Mononuclear cell (primary cell): ENCODE measurements around the gene CTBP1. TPM values are rescaled to one million over a fixed set of nuclear protein-coding genes. Genes with fewer than 3 reads are reported as not detected.
"Not testable (repeated sequence)": the region's sequence is repeated elsewhere in the genome, so short reads cannot be mapped to it uniquely, and the experiment has no call there.

Experiments
- H3K27me3 ChIP-seq: 2 replicates; pipeline ENCODE4 v1.6.0; 2011; ENCODE audit warnings: low read length, control low read depth; ENCODE audit not compliant: insufficient read depth
- H3K4me1 ChIP-seq: 2 replicates; pipeline ENCODE4 v1.5.1; 2011; ENCODE audit warnings: mild to moderate bottlenecking, low read length, control low read depth; ENCODE audit not compliant: insufficient read depth
- H3K4me3 ChIP-seq: 2 replicates; pipeline ENCODE4 v1.5.1; 2011; ENCODE audit warnings: mild to moderate bottlenecking, low read length, moderate library complexity
- H3K9me3 ChIP-seq: 2 replicates; pipeline ENCODE4 v1.5.1; 2011; ENCODE audit warnings: low read depth, mild to moderate bottlenecking, control low read depth, low read length
- total RNA-seq: library from RNA; depleted of rRNA; stranded (reverse); fragments of >200 nt; gene quantifications from one replicate; pipeline ENCODE4 v1.2.3, GENCODE V29; 2012

The CTBP1 gene
- total RNA-seq, 1 donor, result 125 TPM

DNA sequence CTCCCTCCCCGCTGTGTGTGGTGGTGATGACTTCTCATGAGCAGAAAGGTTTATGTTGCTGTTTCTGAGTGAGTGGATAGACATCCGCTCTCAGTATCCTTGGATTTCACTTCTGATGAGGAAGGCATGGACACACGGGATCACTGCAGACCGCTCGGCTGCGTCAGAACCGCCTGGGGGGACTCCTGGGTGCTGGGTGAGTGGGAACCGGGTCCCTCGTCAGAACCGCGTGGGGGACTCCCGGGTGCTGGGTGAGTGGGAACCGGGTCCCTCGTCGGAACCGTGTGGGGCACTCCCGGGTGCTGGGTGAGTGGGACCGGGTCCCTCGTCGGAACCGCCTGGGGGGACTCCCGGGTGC is 9.0 kb downstream of the CTBP1 start:
- Histone ChIP-seq H3K4me3 (no peak overlapping the region), H3K9me3 (no peaks in the 10 kb centered on the region), H3K27me3 (no peaks in the 10 kb centered on the region), H3K4me1 (peaks cover 21% of the 10 kb centered on the region)

DNA sequence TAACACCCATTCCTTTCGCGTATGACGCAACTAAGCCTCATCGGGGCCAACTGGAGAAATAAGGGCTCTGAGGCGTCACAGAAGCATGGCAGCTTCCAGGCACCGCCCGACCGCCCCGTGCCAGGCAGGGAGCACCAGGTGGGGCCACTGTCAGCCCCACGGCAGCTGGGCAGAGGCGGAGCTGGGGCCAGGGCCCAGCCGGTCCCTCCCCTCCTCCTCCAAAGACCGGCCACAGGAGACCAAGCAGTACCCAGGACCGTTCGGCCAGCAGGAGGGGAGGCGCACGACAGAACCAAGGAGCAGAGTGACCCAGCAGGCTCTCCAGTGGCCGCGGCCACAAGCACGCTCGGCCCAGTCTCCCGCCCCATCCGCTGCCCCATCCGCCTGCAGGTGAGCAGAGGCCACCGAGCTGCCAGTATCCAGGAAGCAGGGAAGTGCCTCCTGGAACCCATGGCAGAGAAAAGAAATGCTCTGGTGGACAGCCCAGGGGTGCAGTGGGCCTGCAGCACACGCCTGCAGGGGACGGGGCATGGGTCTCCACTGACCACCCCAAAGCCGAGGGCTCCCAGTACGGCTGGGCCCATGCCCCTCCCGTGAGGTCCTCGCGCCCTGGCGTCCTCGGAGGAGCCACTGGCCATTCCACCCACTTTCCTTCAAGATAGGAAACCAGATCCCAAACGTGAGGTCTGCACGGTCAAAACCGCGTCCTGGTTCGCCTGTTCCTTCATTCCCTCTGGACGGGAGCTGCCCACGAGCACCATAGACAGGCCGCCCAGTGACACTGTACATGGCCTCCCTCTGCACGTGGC is 9.6 kb downstream of the CTBP1 start:
- no peaks in the 10 kb centered on the region for H3K9me3 ChIP-seq
- H3K27me3 ChIP-seq, result no peaks in the 10 kb centered on the region
- no peak overlapping the region for H3K4me3 ChIP-seq
- H3K4me1 ChIP-seq, result peaks cover 15% of the 10 kb centered on the region

DNA sequence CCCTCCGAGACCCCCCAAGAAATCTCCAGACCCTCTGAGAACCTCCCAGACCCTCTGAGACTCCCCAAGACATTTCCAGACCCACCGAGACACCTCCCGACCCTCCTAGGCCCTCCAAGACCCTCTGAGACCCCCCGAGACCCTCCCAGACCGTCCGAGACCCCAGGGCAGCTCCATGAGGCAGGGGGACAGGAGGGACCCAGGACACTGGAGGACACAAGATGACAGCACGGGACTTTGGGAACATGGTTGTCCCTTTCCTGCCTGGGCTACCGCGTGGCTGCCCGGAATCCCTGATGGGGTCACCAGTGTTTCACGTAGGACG is 10.3 kb downstream of the CTBP1 start:
- no peaks in the 10 kb centered on the region for H3K27me3 ChIP-seq

DNA sequence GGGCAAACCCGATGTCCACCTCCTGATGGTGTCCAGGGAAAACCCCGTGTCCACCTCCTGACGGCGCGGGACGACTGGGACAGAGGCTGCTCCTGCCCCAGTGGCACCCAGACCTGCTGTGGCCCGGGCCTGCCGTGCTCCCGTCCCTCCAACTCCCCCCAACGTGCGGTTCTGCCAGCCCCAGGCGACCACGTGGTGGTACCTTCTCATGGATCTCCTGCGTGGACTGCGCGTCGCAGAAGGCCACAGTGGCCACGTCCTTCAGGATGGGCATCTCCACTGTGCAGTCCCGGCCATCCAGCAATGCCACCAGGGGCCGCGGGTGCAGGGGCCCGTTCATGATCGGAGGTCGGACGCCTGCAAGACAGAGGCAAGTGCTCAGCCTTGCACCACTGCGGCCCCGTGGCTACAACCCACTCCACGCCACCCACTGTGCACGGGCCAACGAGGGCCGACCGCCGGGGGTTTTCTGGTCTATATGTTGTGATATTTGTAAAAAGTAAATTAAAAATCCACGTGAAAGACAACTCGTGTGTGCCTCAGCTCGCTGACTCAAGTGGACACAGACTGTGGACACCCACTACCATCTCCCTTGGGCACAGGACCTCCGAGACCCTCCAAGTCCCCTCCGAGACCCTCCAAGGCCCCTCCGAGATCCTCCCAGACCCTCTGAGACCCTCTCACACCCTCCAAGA is 10.8 kb downstream of the CTBP1 start:
- Histone ChIP-seq H3K4me1 (peaks cover 4% of the 10 kb centered on the region), H3K9me3 (no peaks in the 10 kb centered on the region), H3K27me3 (no peaks in the 10 kb centered on the region), H3K4me3 (no peak overlapping the region)

More for the DNA sequence above, 10.3 kb downstream of the CTBP1 start:
- H3K4me1 ChIP-seq, result peaks cover 9% of the 10 kb centered on the region
- no peak overlapping the region for H3K4me3 ChIP-seq
- H3K9me3 ChIP-seq, result no peaks in the 10 kb centered on the region

DNA sequence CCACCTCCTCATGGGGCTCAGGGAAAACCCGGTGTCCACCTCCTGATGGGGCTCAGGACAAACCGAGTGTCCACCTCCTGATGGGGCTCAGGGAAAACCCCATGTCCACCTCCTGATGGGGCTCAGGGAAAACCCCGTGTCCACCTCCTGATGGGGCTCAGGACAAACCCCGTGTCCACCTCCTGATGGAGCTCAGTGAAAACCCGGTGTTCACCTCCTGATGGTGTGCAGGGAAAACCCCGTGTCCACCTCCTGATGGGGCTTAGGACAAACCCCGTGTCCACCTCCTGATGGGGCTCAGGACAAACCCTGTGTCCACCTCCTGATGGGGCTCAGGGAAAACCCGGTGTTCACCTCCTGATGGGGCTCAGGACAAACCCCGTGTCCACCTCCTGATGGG is 11.7 kb downstream of the CTBP1 start:
- not testable (repeated sequence) for H3K9me3 ChIP-seq, H3K27me3 ChIP-seq, H3K4me3 ChIP-seq, H3K4me1 ChIP-seq

DNA sequence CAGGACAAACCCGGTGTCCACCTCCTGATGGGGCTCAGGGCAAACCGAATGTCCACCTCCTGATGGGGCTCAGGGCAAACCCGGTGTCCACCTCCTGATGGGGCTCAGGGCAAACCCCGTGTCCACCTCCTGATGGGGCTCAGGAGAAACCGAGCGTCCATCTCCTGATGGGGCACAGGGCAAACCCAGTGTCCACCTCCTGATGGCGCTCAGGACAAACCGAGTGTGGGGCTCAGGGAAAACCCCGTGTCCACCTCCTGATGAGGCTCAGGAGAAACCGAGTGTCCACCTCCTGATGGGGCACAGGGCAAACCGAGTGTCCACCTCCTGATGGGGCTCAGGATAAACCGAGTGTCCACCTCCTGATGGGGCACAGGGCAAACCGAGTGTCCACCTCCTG is 12.1 kb downstream of the CTBP1 start:
- H3K4me3 ChIP-seq, H3K9me3 ChIP-seq, H3K4me1 ChIP-seq, H3K27me3 ChIP-seq: not testable (repeated sequence)

DNA sequence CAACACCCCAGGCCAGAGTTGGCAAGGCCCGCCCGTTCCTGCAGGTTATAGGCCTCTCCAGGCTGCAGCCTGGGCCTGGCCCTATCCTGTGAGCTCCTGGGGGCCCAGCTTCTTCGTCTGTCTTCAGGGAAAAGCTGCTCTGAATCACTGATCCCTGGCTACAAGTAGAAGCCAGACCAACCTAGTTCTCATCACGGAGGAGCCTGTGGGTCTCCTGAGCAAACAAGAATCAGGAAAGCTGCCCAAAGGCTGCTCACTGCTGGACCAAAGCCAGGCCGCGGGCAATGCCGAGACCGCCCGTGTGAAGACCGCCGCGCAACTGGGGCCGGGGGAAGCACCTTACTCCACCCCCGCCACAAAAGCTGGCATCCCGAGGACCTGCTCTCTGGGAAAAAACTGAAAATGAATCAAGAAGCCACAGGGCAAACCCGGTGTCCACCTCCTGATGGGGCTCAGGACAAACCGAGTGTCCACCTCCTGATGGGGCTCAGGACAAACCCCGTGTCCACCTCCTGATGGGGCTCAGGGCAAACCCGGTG is 12.8 kb downstream of the CTBP1 start:
- H3K27me3 ChIP-seq, result no peaks in the 10 kb centered on the region
- H3K4me1 ChIP-seq, result no peaks in the 10 kb centered on the region
- H3K9me3 ChIP-seq, result no peaks in the 10 kb centered on the region
- H3K4me3 ChIP-seq, result no peak overlapping the region

DNA sequence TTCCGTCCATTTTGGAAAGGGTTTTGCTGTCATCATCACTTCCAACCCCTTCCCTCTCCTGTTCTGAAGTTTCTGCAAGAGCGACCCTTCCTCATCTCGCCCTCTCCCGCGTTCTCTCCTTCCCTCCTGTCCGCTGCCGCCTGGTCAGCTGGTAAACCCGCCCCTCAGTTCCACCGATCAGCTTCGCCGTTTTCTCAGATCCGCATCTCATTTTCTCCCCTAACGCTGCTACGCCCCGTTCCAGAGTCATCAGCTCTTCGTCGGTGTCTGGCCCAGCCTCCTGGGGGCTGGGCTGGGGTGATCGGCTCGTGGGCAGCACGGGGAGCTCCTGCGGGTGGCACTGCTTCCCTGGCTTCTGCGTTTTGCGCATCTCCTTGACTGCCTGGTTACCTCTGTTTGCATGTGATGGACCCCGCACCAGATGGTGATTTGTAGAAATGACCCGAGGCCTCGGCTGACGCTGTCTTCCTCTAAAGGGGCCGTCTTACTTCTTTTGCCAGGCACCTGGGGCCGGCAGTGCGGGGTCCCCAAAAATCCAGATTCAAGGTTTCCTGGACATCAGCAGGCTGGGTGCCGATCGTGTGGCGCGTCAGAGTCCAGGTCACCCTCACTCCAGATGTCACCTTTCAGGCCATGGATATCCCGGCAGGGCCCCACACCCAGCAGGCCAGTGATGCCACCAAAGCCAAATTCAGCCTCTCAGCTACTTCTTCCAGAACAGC is 13.4 kb downstream of the CTBP1 start:
- Histone ChIP-seq H3K27me3 (no peaks in the 10 kb centered on the region), H3K4me3 (no peak overlapping the region), H3K9me3 (no peaks in the 10 kb centered on the region), H3K4me1 (no peaks in the 10 kb centered on the region)

DNA sequence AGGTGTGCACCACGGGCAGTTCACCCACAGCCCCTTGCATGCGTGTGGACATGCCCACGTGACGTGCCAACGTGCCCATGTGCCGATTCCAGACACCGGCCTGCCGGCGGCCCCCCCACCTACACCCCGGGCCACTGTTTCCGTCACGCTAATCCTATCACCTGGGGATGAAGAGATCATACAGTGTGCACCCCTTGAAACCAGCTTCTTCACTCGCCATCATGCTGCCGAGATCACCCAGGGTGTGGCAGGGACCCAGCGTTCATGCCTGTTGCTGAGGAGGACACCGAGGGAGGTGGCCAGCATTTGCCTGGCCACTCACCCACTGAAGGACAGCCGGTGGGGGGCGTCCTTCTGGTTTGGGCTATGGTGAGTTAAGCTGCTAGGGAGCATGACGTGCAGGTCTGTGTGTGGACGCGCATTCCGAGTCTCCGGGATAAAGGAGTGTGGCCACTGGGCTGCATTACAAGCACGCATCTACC is 14.1 kb downstream of the CTBP1 start:
- no peaks in the 10 kb centered on the region for H3K27me3 ChIP-seq
- H3K4me3 ChIP-seq, result no peak overlapping the region
- H3K9me3 ChIP-seq, result no peaks in the 10 kb centered on the region
- H3K4me1 ChIP-seq, result no peaks in the 10 kb centered on the region

DNA sequence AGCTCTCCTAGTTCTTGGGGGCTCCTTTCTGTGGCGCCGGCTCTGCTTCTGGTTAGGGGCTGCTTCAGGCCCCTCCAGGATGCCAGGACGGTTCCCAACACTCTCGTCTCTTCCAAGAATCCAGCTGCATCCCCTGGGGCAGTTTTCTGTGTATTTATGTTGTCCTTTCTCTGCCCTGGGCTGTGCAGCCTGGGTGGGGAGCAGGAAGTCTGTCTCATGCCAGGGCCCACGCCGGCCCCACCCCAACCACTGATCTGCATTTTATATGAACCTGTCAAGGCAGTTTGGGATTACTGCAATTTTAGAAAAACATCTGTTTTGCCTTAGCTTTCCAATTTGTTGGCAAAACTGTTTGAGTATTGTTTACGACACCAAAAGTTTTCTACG is 14.6 kb downstream of the CTBP1 start:
- Histone ChIP-seq H3K4me1 (no peaks in the 10 kb centered on the region), H3K9me3 (no peaks in the 10 kb centered on the region), H3K4me3 (no peak overlapping the region)

DNA sequence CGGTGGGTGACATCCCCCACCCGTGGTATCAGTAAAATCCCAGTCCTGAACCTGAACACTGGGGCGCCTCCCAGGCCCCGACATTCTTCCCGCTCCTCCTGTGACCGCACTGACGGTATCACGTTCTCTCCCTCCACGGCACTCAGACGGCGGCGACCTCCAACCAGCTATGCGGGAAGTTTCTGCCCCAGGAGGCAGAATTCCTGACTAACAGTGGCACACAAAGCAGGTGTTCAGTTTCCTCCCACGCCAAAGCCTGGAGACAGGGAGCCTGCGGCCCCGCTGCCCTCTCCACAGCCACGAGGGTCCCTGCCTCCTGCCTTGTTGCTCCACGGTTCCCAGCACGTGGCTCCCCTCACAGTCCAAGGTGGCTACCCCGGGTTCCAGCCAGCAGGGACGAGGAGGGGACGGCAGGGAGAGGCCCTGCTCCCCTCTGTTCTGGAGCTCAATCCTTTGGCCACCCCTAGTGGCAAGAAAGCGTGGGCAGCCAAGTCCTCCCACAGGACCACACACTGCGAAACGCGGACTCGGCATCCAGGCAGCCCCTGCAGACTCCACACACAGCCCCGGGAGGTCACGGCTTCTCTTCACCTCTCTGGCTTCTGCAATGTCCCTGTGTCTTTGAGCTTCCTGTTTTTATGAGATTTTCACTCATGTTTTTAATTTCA is 15.2 kb downstream of the CTBP1 start:
- no peaks in the 10 kb centered on the region for H3K9me3 ChIP-seq
- no peaks in the 10 kb centered on the region for H3K4me1 ChIP-seq
- H3K27me3 ChIP-seq, result no peaks in the 10 kb centered on the region
- H3K4me3 ChIP-seq, result no peak overlapping the region

More for the DNA sequence above, 14.6 kb downstream of the CTBP1 start:
- H3K27me3 ChIP-seq, result no peaks in the 10 kb centered on the region

DNA sequence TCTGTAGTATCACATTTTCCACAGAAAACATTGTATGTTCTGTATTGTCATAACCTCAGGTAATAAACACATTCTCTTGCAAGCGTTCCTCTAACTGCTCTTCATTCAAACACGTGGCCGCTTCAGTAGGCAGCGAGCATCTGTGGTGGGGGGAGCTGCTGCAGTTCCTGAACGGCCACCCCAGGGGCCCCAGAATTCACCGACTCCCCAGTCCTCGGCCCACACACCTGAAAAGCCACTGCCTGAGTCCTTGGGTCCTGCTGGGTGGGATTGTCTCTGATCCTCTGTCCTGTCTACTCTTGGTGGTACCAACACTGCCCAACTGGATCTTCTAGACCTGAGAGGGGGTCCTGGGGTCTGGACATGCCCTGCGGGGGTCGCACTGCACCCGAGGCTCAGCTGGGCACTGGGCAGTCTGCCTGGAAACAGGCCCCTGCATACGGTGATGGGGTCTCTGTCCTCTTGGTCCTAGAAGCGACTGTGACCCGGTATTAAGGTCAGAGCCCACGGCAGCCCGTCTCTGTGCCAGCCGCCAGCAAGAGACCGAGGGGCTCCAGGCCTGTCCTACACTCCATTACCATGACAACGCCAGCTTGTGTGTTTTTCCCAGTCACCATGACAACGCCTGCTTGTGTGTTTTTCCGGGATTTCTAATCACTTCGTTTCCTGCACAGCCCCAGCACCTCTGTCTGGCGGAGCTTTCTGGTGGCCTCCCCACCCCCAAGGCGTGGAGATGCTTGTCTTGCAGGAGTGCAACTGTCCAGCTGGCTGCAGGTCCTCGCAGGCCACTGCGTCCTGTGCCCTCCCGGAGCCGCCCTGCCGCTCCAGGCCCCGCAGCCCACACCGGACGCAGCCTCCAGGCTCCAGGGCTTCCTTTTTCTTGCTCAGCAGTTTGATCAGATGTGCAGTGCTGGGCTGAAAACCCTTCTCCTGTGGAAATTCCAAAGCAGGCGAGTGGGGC is 16.0 kb downstream of the CTBP1 start:
- Histone ChIP-seq H3K27me3 (no peaks in the 10 kb centered on the region), H3K4me1 (no peaks in the 10 kb centered on the region), H3K9me3 (no peaks in the 10 kb centered on the region), H3K4me3 (no peak overlapping the region)

DNA sequence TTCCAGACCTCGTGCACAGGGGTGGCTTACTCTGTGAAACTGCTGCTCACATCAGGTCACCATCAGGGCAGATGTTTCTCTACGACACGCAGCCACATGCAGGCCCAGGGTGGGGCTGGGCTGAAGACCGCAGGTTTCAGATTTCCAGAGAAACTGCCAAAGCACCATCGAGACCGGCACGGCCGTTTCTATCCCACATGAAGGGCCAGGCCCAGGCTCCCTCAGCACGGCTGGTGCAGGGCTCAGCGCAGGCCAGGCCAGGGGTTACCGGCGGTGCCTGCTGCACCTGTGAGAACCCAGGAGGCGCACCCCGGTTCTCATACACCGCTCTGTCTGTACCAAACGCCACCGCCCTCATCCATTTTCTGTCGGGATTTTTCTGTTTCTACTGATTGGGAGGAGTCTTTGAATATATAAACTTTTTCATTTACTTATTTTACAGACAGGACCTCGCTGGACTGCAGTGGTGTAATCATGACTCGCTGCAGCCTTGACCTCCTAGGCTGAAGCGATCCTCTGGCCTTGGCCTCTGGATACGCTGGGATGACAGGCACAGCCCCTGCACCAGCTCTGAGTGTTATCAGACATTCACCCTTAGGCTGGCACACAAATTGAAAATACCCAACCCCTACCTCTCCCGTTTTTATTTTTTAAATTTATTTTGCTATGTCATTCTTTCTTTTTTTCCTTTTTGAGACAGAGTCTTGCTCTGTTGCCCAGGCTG is 17.1 kb downstream of the CTBP1 start:
- Histone ChIP-seq H3K27me3 (no peaks in the 10 kb centered on the region), H3K4me1 (no peaks in the 10 kb centered on the region), H3K4me3 (no peak overlapping the region), H3K9me3 (no peaks in the 10 kb centered on the region)
